Measurements from ENCODE around the gene CCAR1. TPM values are rescaled to one million over a fixed set of nuclear protein-coding genes. Genes with fewer than 3 reads are reported as not detected.

CCAR1 gene
- total RNA-seq, 2 donors from 2014 or later: 89.5 to 108 TPM

Small RNA genes within 50 kb of the gene (microRNA-seq; reads per million reads assigned to microRNA genes)
- gene MIR1254-1 (ENCODE audit: borderline microRNAs expressed): not detected

Other genes starting within 250 kb of the CCAR1 start
- gene DNA2, start 249.3 kb upstream of the CCAR1 start, total RNA-seq: 10 to 100 TPM; 37.3 to 64.6 TPM
- 10 to 100 TPM in 1 of 2 donors, 1 to 10 TPM in 1; 8.9 to 16.0 TPM for gene SLC25A16, start 193.7 kb upstream of the CCAR1 start, total RNA-seq
- 10 to 100 TPM; 50.8 to 60.5 TPM for gene TET1, start 160.9 kb upstream of the CCAR1 start, total RNA-seq
- gene STOX1, start 106.3 kb downstream of the CCAR1 start, total RNA-seq: 1 to 10 TPM; 4.5 to 5.2 TPM
- 10 to 100 TPM; 38.0 to 46.5 TPM for gene DDX50, start 180.1 kb downstream of the CCAR1 start, total RNA-seq
- 10 to 100 TPM; 64.7 to 78.7 TPM for gene DDX21, start 234.9 kb downstream of the CCAR1 start, total RNA-seq

All from endodermal cell (in vitro differentiated cells).